H9 (cell line): Measurements from ENCODE around the gene REG1A. TPM values are rescaled to one million over a fixed set of nuclear protein-coding genes. Genes with fewer than 3 reads are reported as not detected.

ENCODE experiments used
- DNase-seq: peaks from one replicate; pipeline ENCODE4 v3.0.0-alpha.2; 2017
- H2AFZ ChIP-seq: one replicate; pipeline ENCODE4 v1.6.1; 2013; ENCODE audit warnings: mild to moderate bottlenecking, low read length, control low read depth, moderate library complexity
- H2AK5ac ChIP-seq: 2 replicates; pipeline ENCODE4 v1.6.1; 2013; ENCODE audit warnings: low read length, control low read depth, mixed read lengths; ENCODE audit not compliant: insufficient read length
- H2BK120ac ChIP-seq: one replicate; pipeline ENCODE4 v1.6.1; 2013; ENCODE audit warnings: low read depth, mild to moderate bottlenecking, low read length, control low read depth, inconsistent platforms; ENCODE audit not compliant: poor library complexity, severe bottlenecking
- H2BK12ac ChIP-seq: 2 replicates; pipeline ENCODE4 v1.6.1; 2013; ENCODE audit warnings: low read length, control low read depth, mixed read lengths, low read depth; ENCODE audit not compliant: insufficient read length
- H2BK15ac ChIP-seq: 2 replicates; pipeline ENCODE4 v1.6.1; 2013; ENCODE audit warnings: low read depth, low read length, control low read depth
- H2BK20ac ChIP-seq: one replicate; pipeline ENCODE4 v1.6.1; 2013; ENCODE audit warnings: low read depth, mild to moderate bottlenecking, low read length, control low read depth, inconsistent platforms; ENCODE audit not compliant: poor library complexity, severe bottlenecking
- H2BK5ac ChIP-seq: 2 replicates; pipeline ENCODE4 v1.6.1; 2013; ENCODE audit warnings: low read length, control low read depth, mixed read lengths; ENCODE audit not compliant: insufficient read length
- H3K14ac ChIP-seq: 2 replicates; pipeline ENCODE4 v1.6.1; 2013; ENCODE audit warnings: low read length, control low read depth; ENCODE audit not compliant: insufficient read depth
- H3K18ac ChIP-seq: 2 replicates; pipeline ENCODE4 v1.6.1; 2013; ENCODE audit warnings: low read depth, mild to moderate bottlenecking, mixed read lengths, low read length, control low read depth; ENCODE audit not compliant: insufficient read length
- H3K23ac ChIP-seq: 2 replicates; pipeline ENCODE4 v1.6.1; 2013; ENCODE audit warnings: low read length, control low read depth, mixed read lengths, low read depth; ENCODE audit not compliant: insufficient read length
- H3K23me2 ChIP-seq: 2 replicates; pipeline ENCODE4 v1.6.1; 2013; ENCODE audit warnings: low read depth, mild to moderate bottlenecking, mixed read lengths, low read length, control low read depth; ENCODE audit not compliant: insufficient read length, poor library complexity, severe bottlenecking
- H3K27ac ChIP-seq: 2 replicates; pipeline ENCODE4 v1.5.1; 2013; ENCODE audit warnings: low read length, control low read depth, mixed read lengths, low read depth; ENCODE audit not compliant: insufficient read length
- H3K27me3 ChIP-seq: 2 replicates; pipeline ENCODE4 v1.6.1; 2013; ENCODE audit warnings: low read length, control low read depth, inconsistent platforms; ENCODE audit not compliant: insufficient read depth
- H3K4ac ChIP-seq: 2 replicates; pipeline ENCODE4 v1.6.1; 2013; ENCODE audit warnings: low read depth, mild to moderate bottlenecking, control low read depth, inconsistent platforms, low read length, moderate library complexity
- H3K4me1 ChIP-seq: 2 replicates; pipeline ENCODE4 v1.6.1; 2013; ENCODE audit warnings: low read length, control low read depth, inconsistent platforms; ENCODE audit not compliant: insufficient read depth
- H3K4me2 ChIP-seq: 2 replicates; pipeline ENCODE4 v1.6.1; 2013; ENCODE audit warnings: low read length, control low read depth, mixed read lengths; ENCODE audit not compliant: insufficient read length, insufficient read depth
- H3K56ac ChIP-seq: 2 replicates; pipeline ENCODE4 v1.6.1; 2013; ENCODE audit warnings: low read depth, mild to moderate bottlenecking, mixed read lengths, low read length, control low read depth; ENCODE audit not compliant: insufficient read length
- H3K79me1 ChIP-seq: 2 replicates; pipeline ENCODE4 v1.6.1; 2013; ENCODE audit warnings: low read depth, mild to moderate bottlenecking, moderate library complexity, low read length, control low read depth, inconsistent platforms; ENCODE audit not compliant: insufficient read depth, poor library complexity, severe bottlenecking
- H3K79me2 ChIP-seq: 2 replicates; pipeline ENCODE4 v1.6.1; 2013; ENCODE audit warnings: low read length, control low read depth, inconsistent platforms; ENCODE audit not compliant: insufficient read depth
- H3K9ac ChIP-seq: 2 replicates; pipeline ENCODE4 v1.6.1; 2013; ENCODE audit warnings: low read length, control low read depth, mixed read lengths; ENCODE audit not compliant: insufficient read length; ENCODE audit errors: extremely low read depth
- H3K9me3 ChIP-seq: one replicate; pipeline ENCODE4 v1.6.1; 2013; ENCODE audit warnings: low read depth, low read length, inconsistent platforms; ENCODE audit not compliant: control insufficient read depth
- H3T11ph ChIP-seq: one replicate; pipeline ENCODE4 v1.6.1; 2013; ENCODE audit warnings: mild to moderate bottlenecking, low read length, control low read depth, inconsistent platforms
- H4K20me1 ChIP-seq: one replicate; pipeline ENCODE4 v1.6.1; 2013; ENCODE audit not compliant: control insufficient read depth, insufficient read length, insufficient read depth
- H4K5ac ChIP-seq: 2 replicates; pipeline ENCODE4 v1.6.1; 2013; ENCODE audit warnings: low read depth, mild to moderate bottlenecking, mixed read lengths, low read length, control low read depth; ENCODE audit not compliant: insufficient read length
- H4K8ac ChIP-seq: replicated peaks from 2 replicates; pipeline ENCODE4 v1.6.1; 2013; ENCODE audit warnings: low read length, control low read depth, mixed read lengths, low read depth; ENCODE audit not compliant: insufficient read length
- H4K91ac ChIP-seq: 2 replicates; pipeline ENCODE4 v1.6.1; 2013; ENCODE audit warnings: low read depth, mild to moderate bottlenecking, moderate library complexity, mixed read lengths, low read length, control low read depth; ENCODE audit not compliant: insufficient read length
- H3K27ac Mint-ChIP-seq, 3 experiments: 2 replicates in 2 of 3; 3 replicates in 1 of 3; pipeline ENCODE4 v1.8.0; 2020 to 2021; ENCODE audit warnings: mixed read lengths in 3 of 3, mild to moderate bottlenecking in 1 of 3, moderate library complexity in 1 of 3
- H3K27me3 Mint-ChIP-seq: 2 replicates; pipeline ENCODE4 v1.8.0; 2021; ENCODE audit warnings: low read depth, mild to moderate bottlenecking, moderate library complexity, mixed read lengths
- H3K36me3 Mint-ChIP-seq, 3 experiments: 2 replicates in 2 of 3; 3 replicates in 1 of 3; pipeline ENCODE4 v1.8.0; 2020 to 2021; ENCODE audit warnings: low read depth in 3 of 3, mixed read lengths in 3 of 3; ENCODE audit not compliant: insufficient read depth in 1 of 3
- H3K4me1 Mint-ChIP-seq, 2 experiments: 2 replicates each; pipeline ENCODE4 v1.8.0; 2020; ENCODE audit warnings: mixed read lengths in 2 of 2
- H3K4me3 Mint-ChIP-seq, 2 experiments: 2 replicates in 1 of 2; 3 replicates in 1 of 2; pipeline ENCODE4 v1.8.0; 2020 to 2021; ENCODE audit warnings: mild to moderate bottlenecking in 2 of 2, mixed read lengths in 2 of 2, moderate library complexity in 1 of 2
- H3K9me3 Mint-ChIP-seq, 2 experiments: 2 replicates in 1 of 2; 3 replicates in 1 of 2; pipeline ENCODE4 v1.8.0; 2020; ENCODE audit warnings: mild to moderate bottlenecking in 2 of 2, mixed read lengths in 2 of 2, moderate library complexity in 1 of 2
- whole genome bisulfite sequencing: extraction: QIAGEN DNeasy Blood & Tissue Kit; methylation state at CpG from one replicate; pipeline ENCODE4 v1.1.7; 2013; ENCODE audit warnings: missing lambda C conversion rate, low lambda C conversion rate, mixed read lengths; ENCODE audit not compliant: insufficient read length; ENCODE audit errors: extremely low coverage; 5-methylcytosine and 5-hydroxymethylcytosine counted together
- total RNA-seq: library from RNA; stranded (reverse); gene quantifications from 2 replicates; pipeline ENCODE4 v1.2.1, GENCODE V29; 2021
- TF ChIP-seq, protein P1 (sequence below): fragments of 200-600 bp; sonication (generic); conservative IDR thresholded peaks from 3 replicates; pipeline ENCODE4 v1.8.0; 2021; ENCODE audit warnings: antibody characterized with exemption, mild to moderate bottlenecking

REG1A gene
- total RNA-seq, 1 experiment from 2014 or later: not detected

DNA sequence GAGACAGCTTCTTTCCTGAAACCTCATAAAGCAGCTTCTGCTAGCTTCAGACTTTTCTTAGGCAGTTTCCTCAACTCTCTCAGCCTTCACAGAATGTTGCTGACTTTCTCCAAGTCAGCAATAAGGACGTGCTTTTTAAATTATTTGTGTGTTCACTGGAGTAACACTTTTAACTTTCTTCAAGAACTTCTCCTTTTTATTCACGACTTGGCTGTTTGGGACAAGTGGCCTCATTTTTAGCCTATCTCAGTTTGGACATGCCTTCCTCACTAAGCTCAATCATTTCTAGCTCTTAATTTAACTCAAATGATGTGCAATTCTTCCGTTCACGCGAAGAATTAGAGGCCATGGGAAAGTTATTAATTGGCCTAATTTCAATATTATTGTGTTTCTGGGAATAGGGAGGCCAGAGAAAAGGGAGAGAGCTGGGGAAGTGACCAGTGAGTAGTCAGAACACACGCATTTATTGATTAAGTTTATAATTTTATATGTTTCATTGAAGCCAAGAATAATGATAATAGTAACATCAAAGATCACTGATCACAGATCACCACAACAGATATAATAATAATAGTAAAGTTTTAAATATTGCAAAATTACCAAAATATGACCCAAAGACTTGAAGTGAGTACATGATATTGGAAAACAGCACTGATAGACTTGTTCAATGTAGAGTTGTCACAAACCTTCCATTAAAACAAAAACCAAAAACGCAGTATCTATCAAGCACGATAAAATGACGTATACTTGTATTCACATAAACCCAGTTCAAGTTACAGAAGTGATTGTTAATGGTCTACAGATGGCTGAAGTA lies 4.8 kb downstream of the REG1A start:
- Mint-ChIP-seq H3K4me1 (no peaks in the 10 kb centered on the region), H3K27ac (no peak overlapping the region), H3K27me3 (no peaks in the 10 kb centered on the region), H3K36me3 (no peaks in the 10 kb centered on the region), H3K9me3 (no peaks in the 10 kb centered on the region), H3K4me3 (no peak overlapping the region)
- no peak overlapping the region for H3K27ac ChIP-seq
- H3K27me3 ChIP-seq: no peaks in the 10 kb centered on the region
- no peaks in the 10 kb centered on the region for H3K23me2 ChIP-seq
- no peaks in the 10 kb centered on the region for H4K20me1 ChIP-seq
- H3K23ac ChIP-seq: no peak overlapping the region
- DNase-seq: no peak
- no peak overlapping the region for H3K18ac ChIP-seq
- no peak overlapping the region for H3K4ac ChIP-seq
- H3K79me1 ChIP-seq: no peaks in the 10 kb centered on the region
- no peaks in the 10 kb centered on the region for H3K4me1 ChIP-seq
- H2BK12ac ChIP-seq: no peak overlapping the region
- no peak overlapping the region for H3K4me2 ChIP-seq
- TF ChIP-seq, protein P1, sequence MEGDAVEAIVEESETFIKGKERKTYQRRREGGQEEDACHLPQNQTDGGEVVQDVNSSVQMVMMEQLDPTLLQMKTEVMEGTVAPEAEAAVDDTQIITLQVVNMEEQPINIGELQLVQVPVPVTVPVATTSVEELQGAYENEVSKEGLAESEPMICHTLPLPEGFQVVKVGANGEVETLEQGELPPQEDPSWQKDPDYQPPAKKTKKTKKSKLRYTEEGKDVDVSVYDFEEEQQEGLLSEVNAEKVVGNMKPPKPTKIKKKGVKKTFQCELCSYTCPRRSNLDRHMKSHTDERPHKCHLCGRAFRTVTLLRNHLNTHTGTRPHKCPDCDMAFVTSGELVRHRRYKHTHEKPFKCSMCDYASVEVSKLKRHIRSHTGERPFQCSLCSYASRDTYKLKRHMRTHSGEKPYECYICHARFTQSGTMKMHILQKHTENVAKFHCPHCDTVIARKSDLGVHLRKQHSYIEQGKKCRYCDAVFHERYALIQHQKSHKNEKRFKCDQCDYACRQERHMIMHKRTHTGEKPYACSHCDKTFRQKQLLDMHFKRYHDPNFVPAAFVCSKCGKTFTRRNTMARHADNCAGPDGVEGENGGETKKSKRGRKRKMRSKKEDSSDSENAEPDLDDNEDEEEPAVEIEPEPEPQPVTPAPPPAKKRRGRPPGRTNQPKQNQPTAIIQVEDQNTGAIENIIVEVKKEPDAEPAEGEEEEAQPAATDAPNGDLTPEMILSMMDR: no peak
- no peak overlapping the region for H2AK5ac ChIP-seq
- no peak overlapping the region for H2BK20ac ChIP-seq
- no peak overlapping the region for H4K8ac ChIP-seq
- no peak overlapping the region for H4K5ac ChIP-seq
- WGBS: no CpG with 5 or more reads among the region's 9 CpGs
- no peak overlapping the region for H2BK15ac ChIP-seq
- no peak overlapping the region for H3K14ac ChIP-seq
- H3T11ph ChIP-seq: no peak overlapping the region
- H3K79me2 ChIP-seq: no peaks in the 10 kb centered on the region
- H4K91ac ChIP-seq: no peak overlapping the region
- no peak overlapping the region for H3K9ac ChIP-seq
- no peaks in the 10 kb centered on the region for H3K9me3 ChIP-seq
- no peak overlapping the region for H2AFZ ChIP-seq
- no peak overlapping the region for H2BK5ac ChIP-seq
- no peak overlapping the region for H2BK120ac ChIP-seq
- H3K56ac ChIP-seq: no peak overlapping the region
